SK-N-MC (cell line): ENCODE results near the gene LBX2.

Experiments used
- EZH2 ChIP-seq: fragments of 200-600 bp; sonication (generic); IDR thresholded peaks from one replicate; pipeline ENCODE4 v1.6.1; 2017; ENCODE audit warnings: antibody characterized with exemption
- FOXP2 ChIP-seq: optimal IDR thresholded peaks from 2 replicates; pipeline ENCODE3; 2011; ENCODE audit warnings: mild to moderate bottlenecking, moderate library complexity; ENCODE audit not compliant: insufficient read depth; ENCODE audit errors: extremely low read length, control extremely low read depth

GRCh38 chr2:74511104-74511989 lies 11.9 kb upstream of the LBX2 start:
- no peak for TF ChIP-seq FOXP2
- TF ChIP-seq EZH2: no peak
